Activated CD8-positive, alpha-beta T cell treated with anti-CD3 and anti-CD28 coated beads for 36 hours (primary cell): ENCODE results near the gene TSKU. TPM values are rescaled to one million over a fixed set of nuclear protein-coding genes. Genes with fewer than 3 reads are reported as not detected.

Experiments used
- ATAC-seq: fragments of 200-7000 bp; cut with Tn5 transposase; one replicate; pipeline ENCODE4 v1.10.0; 2021; ENCODE audit warnings: mild to moderate bottlenecking, moderate library complexity
- CTCF ChIA-PET: fragments of 350-600 bp; sonication (Branson Sonifier 250); formaldehyde crosslinking; loops from one replicate; lab custom pipeline; 2021; ENCODE audit warnings: antibody characterized with exemption; lab: Charles Lee
- POLR2A ChIA-PET: fragments of 350-600 bp; sonication (Branson Sonifier 250); formaldehyde crosslinking; loops from one replicate; lab custom pipeline; 2021; ENCODE audit warnings: antibody characterized with exemption; lab: Charles Lee
- DNase-seq: peaks from one replicate; pipeline ENCODE4 v3.0.0-alpha.2; 2020
- H3K27ac Mint-ChIP-seq: one replicate; pipeline ENCODE4 v1.8.0; 2021; ENCODE audit warnings: mild to moderate bottlenecking, mixed read lengths
- H3K27me3 Mint-ChIP-seq: one replicate; pipeline ENCODE4 v1.8.0; 2021; ENCODE audit warnings: mixed read lengths
- H3K36me3 Mint-ChIP-seq: one replicate; pipeline ENCODE4 v1.8.0; 2021; ENCODE audit warnings: low read depth, mixed read lengths
- H3K4me1 Mint-ChIP-seq: one replicate; pipeline ENCODE4 v1.8.0; 2021; ENCODE audit warnings: low read depth, mixed read lengths
- H3K4me3 Mint-ChIP-seq: one replicate; pipeline ENCODE4 v1.8.0; 2021; ENCODE audit warnings: mild to moderate bottlenecking, moderate library complexity, mixed read lengths
- H3K9me3 Mint-ChIP-seq: one replicate; pipeline ENCODE4 v1.8.0; 2021; ENCODE audit warnings: mixed read lengths
- CTCF ChIP-seq: fragments of 200-600 bp; IDR thresholded peaks from one replicate; pipeline ENCODE4 v1.8.0; 2022; ENCODE audit warnings: antibody characterized with exemption, mild to moderate bottlenecking
- intact Hi-C: fragments of 100-400 bp; cut with micrococcal nuclease; formaldehyde crosslinking; loops from one replicate; pipeline ENCODE4 v1.10.0; 2022
- total RNA-seq, 2 experiments: library from RNA; stranded (reverse); gene quantifications; one replicate each; pipeline ENCODE4 v1.2.3, GENCODE V29; 2021

TSKU gene
- total RNA-seq, 2 experiments from 2014 or later = 6.5 to 8.4 TPM

GRCh38 chr11:76736266-76736665 lies 46.9 kb upstream of the TSKU start:
- no peak for DNase-seq
- intact Hi-C loops = loop anchor here (10.0 kb wide), 1 partner anchor 179 kb away; no protein-coding TSS in a partner anchor
- Mint-ChIP-seq H3K36me3 (no peaks in the 10 kb centered on the region), H3K27ac (no peak overlapping the region), H3K4me3 (no peak overlapping the region), H3K9me3 (no peaks in the 10 kb centered on the region), H3K27me3 (no peaks in the 10 kb centered on the region), H3K4me1 (no peaks in the 10 kb centered on the region)
- ChIA-PET CTCF (interaction anchor here (0.7 to 17.5 kb wide), 3 partner anchors 13 to 183 kb away, joined by 3 to 238 read pairs (median 42); no protein-coding TSS in a partner anchor), POLR2A (no interaction called here)
- TF ChIP-seq CTCF = no peak
- no peak for ATAC-seq

GRCh38 chr11:76736773-76737495 lies 46.2 kb upstream of the TSKU start:
- TF ChIP-seq CTCF = no peak
- no peak overlapping the region for H3K4me3 Mint-ChIP-seq
- no peaks in the 10 kb centered on the region for H3K36me3 Mint-ChIP-seq
- H3K4me1 Mint-ChIP-seq = no peaks in the 10 kb centered on the region
- ATAC-seq = no peak
- no peaks in the 10 kb centered on the region for H3K9me3 Mint-ChIP-seq
- H3K27ac Mint-ChIP-seq = no peak overlapping the region
- POLR2A ChIA-PET = no interaction called here
- intact Hi-C loops = loop anchor here (10.0 kb wide), 1 partner anchor 178 kb away; no protein-coding TSS in a partner anchor
- H3K27me3 Mint-ChIP-seq = no peaks in the 10 kb centered on the region
- CTCF ChIA-PET = interaction anchor here (1.5 to 17.5 kb wide), 4 partner anchors 14 to 183 kb away, joined by 4 to 238 read pairs (median 24); no protein-coding TSS in a partner anchor
- no peak for DNase-seq

GRCh38 chr11:76738618-76739240 lies 44.4 kb upstream of the TSKU start:
- DNase-seq (no peak), ATAC-seq (no peak)
- no peaks in the 10 kb centered on the region for H3K36me3 Mint-ChIP-seq
- H3K27me3 Mint-ChIP-seq = no peaks in the 10 kb centered on the region
- no peak overlapping the region for H3K27ac Mint-ChIP-seq
- no peaks in the 10 kb centered on the region for H3K9me3 Mint-ChIP-seq
- intact Hi-C loops = loop anchor here (10.0 kb wide), 1 partner anchor 176 kb away; no protein-coding TSS in a partner anchor
- H3K4me3 Mint-ChIP-seq = no peak overlapping the region
- no peaks in the 10 kb centered on the region for H3K4me1 Mint-ChIP-seq
- ChIA-PET POLR2A (no interaction called here), CTCF (interaction anchor here (1.8 kb wide), 1 partner anchor 17 kb away, joined by 6 read pairs; no protein-coding TSS in a partner anchor)
- no peak for TF ChIP-seq CTCF

GRCh38 chr11:76739798-76740197 lies 43.4 kb upstream of the TSKU start:
- H3K4me1 Mint-ChIP-seq = no peaks in the 10 kb centered on the region
- POLR2A ChIA-PET = interaction anchor here (1.1 kb wide), 1 partner anchor 22 kb away, joined by 3 read pairs; no protein-coding TSS in a partner anchor
- no peaks in the 10 kb centered on the region for H3K36me3 Mint-ChIP-seq
- H3K4me3 Mint-ChIP-seq = no peak overlapping the region
- TF ChIP-seq CTCF = no peak
- DNase-seq = no peak
- no peak for ATAC-seq
- no peaks in the 10 kb centered on the region for H3K27me3 Mint-ChIP-seq
- no peaks in the 10 kb centered on the region for H3K9me3 Mint-ChIP-seq
- no peak overlapping the region for H3K27ac Mint-ChIP-seq
- intact Hi-C loops = loop anchor here (10.0 kb wide), 1 partner anchor 175 kb away; no protein-coding TSS in a partner anchor
- CTCF ChIA-PET = interaction anchor here (0.9 to 1.7 kb wide), 3 partner anchors 18 to 60 kb away, joined by 3 to 4 read pairs (median 3); no protein-coding TSS in a partner anchor
